ENCODE data around the gene SEH1L.

GRCh38 chr18:13007248-13007560 is 59.4 kb downstream of the SEH1L start:
- TF ChIP-seq CTCF (IDR thresholded peaks at IDR 0.05) = no peak
- TF ChIP-seq POLR2A (IDR thresholded peaks at IDR 0.05) = no peak
- no peak for TF ChIP-seq POLR2AphosphoS5 (IDR thresholded peaks at IDR 0.05)
- TF ChIP-seq EP300 (IDR thresholded peaks at IDR 0.05) = no peak
